Measurements from ENCODE around the gene TLR6.

DNA sequence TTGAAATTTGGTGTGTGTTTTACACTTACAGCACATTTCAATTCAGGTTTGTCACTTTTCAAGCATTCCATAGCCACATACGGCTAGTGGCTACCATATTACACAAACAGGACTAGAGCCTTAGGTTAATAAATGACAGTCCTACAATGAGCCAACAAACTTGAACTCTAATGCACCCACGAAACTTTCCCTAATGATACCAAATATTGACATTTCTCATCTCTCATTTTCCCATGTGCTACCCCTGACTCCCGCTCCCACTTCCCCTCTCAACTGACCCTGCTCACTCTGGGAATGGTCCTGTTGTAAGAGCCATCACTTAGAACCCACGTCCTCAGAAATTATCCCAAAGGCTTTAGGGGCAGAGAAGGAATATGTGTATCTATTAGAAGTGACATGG, 68.9 kb downstream of the TLR6 start:
- TF ChIP-seq, protein P1, sequence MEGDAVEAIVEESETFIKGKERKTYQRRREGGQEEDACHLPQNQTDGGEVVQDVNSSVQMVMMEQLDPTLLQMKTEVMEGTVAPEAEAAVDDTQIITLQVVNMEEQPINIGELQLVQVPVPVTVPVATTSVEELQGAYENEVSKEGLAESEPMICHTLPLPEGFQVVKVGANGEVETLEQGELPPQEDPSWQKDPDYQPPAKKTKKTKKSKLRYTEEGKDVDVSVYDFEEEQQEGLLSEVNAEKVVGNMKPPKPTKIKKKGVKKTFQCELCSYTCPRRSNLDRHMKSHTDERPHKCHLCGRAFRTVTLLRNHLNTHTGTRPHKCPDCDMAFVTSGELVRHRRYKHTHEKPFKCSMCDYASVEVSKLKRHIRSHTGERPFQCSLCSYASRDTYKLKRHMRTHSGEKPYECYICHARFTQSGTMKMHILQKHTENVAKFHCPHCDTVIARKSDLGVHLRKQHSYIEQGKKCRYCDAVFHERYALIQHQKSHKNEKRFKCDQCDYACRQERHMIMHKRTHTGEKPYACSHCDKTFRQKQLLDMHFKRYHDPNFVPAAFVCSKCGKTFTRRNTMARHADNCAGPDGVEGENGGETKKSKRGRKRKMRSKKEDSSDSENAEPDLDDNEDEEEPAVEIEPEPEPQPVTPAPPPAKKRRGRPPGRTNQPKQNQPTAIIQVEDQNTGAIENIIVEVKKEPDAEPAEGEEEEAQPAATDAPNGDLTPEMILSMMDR (IDR thresholded peaks at IDR 0.05; ENCODE audit: poor library complexity), result no peak
- TF ChIP-seq EZH2phosphoT487 (IDR thresholded peaks at IDR 0.05; ENCODE audit: low read depth, severe bottlenecking, unreplicated experiment) (no peak), EZH2 (IDR thresholded peaks at IDR 0.05; ENCODE audit: borderline replicate concordance) (no peak)
